8988T (cell line): ENCODE data around the gene MAT2A.
"Not testable (repeated sequence)": the region's sequence is repeated elsewhere in the genome, so short reads cannot be mapped to it uniquely, and the experiment has no call there.

Experiments
- DNase-seq: peaks from one replicate; pipeline ENCODE4 v3.0.0; 2011

Gene MAT2A

DNA sequence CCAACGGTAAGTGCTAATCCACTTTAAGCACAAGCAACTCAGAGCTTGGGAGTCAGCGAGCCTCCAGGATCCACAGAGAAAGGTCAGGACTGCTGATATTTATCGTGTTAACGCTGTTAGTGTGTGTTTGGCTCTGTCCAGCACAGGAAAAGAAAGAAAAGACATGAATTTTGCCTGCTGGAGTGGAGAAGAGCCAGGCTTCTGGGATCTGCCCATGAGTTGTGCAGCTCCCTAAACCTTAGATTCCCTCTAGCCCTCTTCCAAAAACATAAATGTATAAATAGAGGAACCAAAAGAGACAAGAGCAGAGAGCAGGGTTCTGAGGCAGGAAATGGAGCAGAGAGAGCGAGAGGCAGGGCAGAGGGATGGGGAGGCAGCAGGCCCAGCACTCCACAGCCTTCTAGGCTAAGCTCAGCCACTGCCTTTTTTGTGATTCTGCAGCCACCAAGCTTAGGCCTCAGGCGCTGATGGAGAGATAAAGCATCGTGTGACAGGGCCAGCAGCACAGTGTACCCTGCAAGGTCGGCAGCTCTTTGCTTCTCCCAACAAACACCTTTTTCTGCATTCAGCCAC is 14.5 kb upstream of the MAT2A start:
- DNase-seq: no peak

DNA sequence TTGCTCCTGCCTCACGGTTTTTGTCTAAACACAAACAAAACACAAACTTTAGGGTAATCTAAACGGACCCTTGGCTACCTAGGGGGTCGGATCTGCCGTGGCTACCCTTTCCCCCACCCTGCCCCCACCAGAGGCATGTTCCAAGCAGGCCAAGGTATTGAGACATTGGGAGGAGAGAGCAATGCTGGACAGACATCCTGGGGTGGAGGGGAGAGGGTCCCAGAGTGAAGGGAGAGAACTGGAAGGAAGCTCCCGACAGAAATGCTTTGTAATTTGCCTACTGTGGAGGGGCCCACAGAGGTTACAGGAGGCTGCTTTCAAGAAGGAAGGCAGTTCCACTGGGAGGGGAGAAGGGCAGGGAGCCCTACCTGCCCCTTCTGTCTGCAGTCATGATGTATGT is 13.9 kb upstream of the MAT2A start:
- DNase-seq: no peak

DNA sequence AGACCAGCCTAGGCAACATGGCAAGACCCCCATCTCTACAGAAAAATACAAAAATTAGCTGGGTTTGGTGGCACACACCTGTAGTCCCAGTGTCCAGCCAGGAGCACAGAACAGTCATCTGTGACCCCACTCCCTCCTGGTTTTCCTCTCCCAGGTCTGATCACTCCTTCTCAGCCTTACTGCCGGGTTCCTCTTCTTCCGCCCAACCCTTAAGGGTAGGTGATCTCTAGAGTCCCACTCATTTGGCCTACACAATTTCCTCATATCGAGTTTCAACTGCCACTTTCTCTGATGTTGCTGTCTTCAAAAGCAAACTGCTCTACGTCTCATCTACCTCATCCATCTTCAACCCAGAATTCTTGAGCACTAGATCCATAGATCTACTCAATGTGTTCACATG is 13.4 kb upstream of the MAT2A start:
- DNase-seq: no peak

DNA sequence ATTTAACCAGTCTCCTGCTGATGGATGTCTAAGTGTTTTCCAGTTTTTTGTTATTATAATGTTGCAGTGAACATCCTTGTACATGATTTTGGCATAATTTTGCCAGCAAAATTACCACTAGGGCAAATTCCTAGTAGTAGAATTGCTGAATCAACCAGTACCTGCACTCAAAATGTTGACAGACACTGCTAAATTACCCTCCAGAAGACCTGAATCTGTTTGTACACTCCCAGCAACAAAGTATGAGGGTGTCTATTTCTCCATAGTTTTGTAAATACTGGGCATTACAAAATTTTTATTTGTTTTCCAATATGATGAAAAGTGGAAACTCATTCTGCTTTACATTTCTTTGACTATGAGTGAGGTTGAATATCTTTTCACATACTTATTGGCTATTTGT is 11.2 kb upstream of the MAT2A start:
- DNase-seq: no peak

DNA sequence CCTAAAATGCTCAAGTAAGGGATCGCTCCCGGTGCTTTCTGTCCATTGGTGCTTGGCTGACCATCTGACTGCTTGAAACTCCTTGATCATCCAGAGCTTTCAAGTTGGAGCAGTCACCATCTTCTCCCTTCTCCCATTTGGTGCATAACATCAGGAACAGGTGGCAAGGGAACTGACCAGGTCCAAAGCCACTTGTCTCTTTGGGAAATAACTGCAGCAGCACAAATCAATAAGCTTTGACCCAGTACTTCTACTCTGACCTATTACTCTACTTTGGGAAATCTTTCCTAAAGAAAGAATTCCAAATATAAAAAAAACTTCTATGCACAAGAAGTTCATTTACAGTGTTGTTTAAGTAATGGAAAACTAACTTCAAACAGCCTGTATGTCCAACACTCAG is 10.6 kb upstream of the MAT2A start:
- no peak for DNase-seq

DNA sequence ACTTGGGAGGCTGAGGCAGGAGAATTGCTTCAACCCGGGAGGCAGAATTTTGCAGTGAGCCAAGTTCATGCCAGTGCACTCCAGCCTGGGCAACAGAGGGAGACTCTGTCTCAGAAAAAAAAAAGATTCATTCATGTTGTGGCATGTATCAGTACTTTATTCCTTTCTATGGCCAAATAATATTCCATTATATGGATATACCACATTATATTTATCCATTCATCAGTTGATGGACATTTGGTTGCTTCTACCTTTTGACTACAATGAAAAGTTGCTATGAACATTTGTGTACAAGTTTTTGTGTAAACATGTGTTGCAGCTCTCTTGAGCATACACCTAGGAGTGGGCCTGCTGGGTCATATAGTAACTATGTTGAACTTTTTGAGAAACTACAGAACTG is 9.2 kb upstream of the MAT2A start:
- DNase-seq: no peak

DNA sequence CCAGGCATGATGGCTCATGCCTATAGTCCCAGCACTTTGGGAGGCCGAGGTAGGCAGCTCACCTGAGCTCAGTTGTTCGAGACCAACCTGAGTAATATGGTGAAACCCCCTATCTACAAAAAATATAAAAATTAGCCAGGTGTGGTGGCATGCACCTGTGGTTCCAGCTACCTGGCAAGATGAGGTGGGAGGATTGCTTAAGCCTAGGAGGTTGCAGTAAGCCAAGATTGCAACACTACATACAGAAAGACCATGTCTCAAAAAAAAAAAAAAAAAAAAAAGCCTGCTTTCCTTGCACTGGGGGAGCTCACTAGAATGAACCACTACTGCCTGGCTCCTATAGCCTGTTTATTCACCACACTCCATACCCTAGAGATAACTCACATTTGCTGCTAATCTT is 7.4 kb upstream of the MAT2A start:
- no peak for DNase-seq

DNA sequence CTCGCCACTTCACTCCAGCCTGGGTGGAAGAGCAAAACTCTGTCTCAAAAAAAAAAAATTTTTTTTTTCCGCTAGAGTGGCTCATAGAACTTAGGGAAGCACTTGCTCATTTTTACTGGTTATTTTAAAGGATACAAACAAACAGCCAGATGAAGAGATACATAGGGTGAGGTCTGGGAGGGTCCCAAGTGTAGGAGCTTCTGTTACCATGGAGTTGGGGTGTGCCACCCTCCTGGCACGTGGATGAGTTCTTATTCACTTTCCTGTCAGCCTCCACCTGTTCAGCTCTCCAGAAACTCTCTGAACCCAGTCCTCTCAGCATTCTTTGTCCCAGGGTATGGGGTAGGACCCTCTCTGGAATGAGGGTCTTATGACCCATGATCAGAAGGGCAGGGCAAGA is 4.9 kb upstream of the MAT2A start:
- DNase-seq: no peak

DNA sequence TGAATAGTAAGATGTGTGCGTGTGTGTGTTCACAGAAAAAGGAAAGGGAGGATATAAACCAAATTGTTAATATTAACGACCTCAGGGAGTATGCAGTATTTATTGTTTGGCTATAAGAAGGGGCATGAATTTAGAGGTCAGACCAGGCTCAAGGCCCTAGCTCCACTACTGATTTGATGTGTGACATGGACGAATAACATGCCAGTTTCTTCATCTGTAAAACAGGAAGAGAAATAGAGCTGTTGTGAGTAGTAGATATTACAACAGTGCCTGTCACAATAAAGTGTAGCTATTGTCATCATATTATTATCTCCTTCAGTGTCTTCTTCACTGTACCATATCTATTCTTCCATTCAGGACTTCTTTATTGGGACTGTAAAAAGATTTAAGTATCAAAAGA is 4.1 kb upstream of the MAT2A start:
- DNase-seq: no peak

DNA sequence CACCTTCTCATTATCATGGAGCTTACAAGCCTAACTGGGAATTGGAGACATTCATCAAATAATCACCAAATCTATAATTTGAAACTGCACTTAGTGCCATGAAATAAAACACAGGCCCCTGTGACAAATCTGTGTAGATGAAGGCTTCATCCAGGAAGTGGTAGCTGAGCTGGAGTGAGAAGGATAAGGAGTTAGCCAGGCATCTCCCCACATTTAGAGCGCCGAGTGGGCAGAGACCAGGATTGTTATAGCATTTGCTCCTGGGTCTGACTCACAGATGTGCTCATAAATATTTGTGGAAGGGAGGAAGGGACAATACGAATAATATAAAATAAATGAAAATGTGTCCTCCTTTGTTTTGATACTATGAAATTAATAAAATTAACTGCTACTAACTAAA is 2.5 kb upstream of the MAT2A start:
- DNase-seq: no peak

DNA sequence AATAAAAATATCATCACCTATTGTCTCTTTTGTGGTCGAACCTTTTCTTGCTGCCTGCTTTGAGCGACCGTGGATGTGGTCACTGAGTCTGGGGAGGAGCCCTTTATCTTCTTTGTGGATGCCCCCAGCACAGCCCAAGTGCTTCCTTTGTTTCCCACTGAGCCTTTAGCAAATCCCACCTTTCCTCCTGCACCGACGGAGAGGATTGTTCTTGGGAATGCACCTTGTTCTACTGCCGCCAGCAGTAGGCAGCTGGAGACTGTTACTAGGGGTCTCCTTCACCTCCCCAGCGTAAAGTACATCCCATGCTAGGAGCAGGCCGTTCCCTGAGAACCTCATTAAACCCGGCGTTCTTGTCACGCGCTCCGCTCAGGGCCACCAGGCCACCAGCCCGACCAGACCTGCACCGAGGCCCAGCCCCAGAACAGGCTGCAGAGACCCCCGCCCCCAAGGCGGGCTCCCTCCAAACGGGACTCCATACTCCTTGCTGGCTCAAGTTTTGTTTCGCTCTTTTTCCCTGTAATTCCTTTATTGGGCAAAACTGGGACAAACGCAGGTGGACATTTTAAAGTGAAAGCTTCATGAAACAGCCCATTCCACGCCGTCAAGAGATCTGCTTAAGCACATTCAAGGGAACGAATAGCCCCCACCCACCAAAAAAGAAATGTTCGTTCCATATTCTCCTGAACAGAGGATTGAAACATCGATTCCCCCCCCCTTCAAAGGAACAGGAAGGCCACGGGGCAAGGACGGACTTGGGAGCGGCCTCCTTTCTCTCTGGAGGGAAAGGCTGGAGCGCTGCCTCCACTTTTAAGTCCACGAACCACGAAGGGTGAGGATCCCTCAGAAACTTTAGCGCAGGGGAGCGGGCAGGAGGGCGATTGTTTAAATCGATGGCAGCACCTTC is 1.1 kb upstream of the MAT2A start:
- no peak for DNase-seq

DNA sequence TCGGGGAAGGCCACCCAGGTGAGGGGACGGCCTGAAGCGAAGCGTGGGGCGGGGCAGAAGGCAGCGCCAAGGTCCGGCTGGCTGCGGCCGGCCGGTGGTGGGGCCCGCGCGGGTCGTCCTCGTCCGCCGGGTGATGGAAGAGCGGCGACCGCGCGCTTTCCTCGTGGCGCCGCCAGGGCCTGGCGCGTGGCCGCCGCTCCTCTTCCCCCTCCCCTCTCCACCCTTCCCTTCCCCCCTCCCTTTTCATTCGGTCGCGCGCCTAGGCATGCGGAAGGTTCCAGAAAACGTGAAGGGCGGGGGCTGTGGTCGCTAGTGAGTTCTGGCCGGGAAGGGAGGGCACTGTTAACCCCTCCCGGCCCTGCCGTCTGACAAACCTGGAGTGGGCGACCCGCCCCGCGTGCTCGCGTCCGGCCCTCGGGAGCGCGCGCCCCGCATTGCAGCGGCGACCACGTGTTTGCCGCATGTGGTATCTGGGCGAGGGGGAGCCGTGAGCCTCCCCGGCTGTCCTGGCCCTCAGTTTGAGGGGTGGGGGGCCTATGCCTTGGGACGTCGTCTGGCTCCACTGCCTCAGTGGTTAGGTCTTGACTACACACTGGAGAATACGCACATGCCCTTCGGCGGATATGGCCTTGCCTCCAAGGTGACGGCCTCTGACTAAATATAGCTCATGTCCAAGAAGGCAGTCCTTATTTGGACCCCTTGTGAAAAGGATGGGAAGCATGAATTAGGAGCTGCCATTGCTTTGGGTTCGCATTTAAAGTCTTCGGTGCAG is 579 bp downstream of the MAT2A start:
- DNase-seq: no peak

DNA sequence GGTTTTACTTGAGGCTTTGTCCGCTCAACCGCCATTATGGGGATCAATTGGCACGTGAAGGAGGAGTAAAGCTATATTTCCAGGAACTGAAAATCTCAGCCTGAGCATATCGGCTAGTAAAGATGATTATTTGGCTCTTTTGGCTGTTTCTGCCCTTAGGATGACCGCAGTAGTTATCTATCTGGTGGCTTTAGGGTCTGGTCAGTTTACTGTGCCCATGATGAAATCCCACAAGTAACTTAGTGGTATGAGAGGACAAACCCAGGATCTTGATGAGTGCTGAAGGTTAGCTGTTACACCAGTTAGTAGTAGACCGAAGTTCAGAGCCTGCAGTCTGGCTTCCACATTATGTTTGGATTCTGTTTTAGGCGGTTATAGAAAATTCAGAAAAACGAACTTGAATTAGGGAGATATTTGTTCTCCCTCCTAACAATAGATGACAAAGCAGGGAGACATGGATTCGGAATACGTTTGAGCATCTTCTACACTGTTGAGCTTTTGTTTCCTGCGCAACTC is 1.2 kb downstream of the MAT2A start:
- DNase-seq: no peak

DNA sequence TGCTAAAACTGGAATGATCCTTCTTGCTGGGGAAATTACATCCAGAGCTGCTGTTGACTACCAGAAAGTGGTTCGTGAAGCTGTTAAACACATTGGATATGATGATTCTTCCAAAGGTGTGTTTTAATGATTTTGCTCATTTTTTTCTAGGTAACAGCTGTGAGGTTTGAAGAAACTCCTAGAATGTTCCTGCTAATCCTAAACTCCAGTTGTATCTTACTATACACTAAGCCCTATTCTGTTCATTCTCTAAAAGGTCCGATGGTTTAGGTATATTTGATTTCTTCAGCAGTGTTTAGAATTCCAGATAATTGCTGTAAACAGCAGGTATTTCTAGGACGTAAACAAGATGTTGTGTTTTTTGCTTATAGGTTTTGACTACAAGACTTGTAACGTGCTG is 2.3 kb downstream of the MAT2A start:
- DNase-seq: no peak

DNA sequence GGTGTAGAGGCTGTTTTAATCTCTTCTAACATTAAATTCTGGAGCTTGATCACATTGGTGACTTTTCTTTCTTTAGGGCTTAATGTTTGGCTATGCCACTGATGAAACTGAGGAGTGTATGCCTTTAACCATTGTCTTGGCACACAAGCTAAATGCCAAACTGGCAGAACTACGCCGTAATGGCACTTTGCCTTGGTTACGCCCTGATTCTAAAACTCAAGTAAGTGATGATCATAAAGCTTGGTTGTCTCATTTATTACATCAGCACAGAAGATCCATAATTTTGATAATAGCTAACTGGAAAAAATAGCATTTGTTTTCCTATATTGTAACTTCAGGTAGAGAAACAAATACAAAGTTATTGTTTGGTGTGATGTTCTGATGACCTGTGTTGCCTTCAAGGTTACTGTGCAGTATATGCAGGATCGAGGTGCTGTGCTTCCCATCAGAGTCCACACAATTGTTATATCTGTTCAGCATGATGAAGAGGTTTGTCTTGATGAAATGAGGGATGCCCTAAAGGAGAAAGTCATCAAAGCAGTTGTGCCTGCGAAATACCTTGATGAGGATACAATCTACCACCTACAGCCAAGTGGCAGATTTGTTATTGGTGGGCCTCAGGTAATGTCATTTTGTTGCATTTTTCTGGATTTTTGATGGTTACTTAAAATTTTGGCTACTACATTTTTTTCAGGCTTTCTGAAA is 2.9 kb downstream of the MAT2A start:
- no peak for DNase-seq

DNA sequence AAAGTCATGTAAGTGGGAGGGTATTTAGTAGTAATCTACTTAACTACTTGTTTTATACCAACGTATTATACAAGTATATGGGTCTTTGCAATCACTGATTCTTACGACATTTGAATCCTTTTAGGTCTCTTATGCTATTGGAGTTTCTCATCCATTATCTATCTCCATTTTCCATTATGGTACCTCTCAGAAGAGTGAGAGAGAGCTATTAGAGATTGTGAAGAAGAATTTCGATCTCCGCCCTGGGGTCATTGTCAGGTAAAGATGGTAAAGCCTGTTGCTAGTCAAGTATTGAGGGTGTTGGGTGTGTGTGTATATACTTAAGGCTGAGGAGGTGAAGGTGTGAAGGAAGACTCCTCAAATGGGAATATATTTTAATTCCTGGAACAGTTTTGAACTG is 3.8 kb downstream of the MAT2A start:
- DNase-seq: no peak

DNA sequence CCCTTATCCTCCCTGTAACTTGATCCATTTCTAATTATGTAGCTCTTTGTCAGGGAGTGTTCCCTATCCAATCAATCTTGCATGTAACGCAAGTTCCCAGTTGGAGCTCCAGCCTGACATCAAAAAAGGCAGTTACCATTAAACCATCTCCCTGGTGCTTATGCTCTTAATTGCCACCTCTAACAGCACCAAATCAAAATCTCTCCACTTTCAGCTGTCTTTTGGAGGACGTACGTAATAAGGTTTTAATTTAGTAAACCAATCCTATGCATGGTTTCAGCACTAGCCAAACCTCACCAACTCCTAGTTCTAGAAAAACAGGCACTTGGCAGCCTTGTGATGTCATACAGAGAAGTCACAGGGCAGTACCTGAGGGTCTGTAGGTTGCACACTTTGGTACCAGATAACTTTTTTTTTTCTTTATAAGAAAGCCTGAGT is 5.3 kb downstream of the MAT2A start:
- not testable (repeated sequence) for DNase-seq

DNA sequence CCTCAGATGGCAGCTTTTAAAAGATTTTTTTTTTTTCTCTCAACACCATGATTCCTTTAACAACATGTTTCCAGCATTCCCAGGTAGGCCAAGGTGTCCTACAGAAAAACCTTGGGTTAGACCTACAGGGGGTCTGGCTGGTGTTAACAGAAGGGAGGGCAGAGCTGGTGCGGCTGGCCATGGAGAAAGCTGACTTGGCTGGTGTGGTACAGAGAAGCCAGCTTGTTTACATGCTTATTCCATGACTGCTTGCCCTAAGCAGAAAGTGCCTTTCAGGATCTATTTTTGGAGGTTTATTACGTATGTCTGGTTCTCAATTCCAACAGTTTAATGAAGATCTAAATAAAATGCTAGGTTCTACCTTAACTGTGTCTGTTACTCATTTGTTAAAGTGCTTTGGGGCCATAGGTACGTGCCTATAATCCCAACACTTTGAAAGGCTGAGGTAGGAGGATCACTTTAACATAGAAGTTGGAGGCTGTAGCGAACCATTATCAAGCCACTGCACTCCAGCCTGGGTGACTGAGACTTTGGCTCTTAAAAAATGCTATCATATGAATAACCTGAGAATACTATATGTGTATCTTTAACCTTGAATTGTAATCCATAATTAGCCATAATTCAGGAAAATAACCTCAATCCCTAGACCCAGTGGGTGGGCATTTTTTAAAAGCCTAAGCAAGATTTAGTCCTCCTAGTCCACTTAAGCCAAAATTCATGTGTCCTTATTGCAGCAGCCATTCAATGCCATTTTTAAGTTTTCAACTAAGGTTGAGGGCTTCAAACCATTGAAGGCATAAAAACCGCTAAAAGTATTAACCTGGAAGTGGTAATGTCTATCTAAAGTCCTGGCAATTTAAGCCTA is 6.2 kb downstream of the MAT2A start:
- DNase-seq: not testable (repeated sequence)

DNA sequence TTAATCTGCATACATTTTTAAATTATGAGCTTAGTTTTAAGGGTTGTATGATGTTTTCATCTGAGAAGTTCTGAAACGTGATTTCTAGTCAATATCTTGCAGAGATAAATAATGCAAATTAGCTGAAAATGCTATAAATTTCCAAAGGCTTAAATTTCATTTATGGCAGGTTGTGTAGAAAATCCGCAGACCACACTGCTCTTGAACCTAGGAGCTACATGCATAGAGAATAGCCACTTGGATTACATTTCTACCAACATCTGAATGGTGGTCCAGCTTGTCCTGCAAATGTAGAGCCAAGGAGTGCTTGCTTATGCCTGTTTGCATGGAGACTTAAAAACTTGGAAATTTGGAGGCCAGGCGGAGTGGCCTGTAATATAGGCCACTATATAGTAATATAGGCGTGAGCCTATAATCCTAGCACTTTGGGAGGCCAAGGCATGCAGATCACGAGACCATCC is 6.8 kb downstream of the MAT2A start:
- DNase-seq: no peak

DNA sequence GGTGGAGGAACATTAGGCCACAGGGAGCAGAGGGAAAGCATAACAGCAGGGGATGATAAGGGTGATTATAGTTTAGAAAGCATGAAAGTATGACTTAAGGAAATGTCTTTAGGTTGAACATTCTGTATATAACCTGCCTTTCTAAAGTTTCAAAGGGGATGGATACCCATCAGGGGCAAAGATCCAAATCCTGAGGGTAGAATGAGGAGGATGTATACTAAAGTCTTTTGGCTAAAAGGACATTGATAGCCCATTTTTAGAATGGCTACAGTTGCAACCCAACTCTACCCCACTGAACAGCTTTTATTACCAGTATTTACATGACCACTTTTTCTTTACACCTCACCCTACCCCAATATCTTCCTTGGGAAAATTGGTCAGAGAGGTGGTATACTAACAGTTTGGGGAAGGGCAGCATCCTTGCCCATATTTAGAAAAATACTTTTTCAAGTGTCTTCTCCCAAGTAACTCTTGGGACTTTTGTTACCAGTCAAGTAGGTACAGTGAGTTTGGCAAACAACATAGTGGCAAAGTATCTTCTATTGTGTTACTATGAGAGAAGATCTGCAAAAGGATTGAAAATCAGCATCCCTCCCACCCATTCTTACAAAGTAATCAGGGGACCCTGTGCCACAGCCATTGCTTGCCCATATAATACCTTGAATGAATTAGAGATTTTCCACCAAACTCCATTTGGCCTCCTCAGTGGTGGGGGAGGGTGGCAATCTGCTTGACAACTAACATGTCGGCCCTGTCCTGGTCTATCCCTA is 8.3 kb downstream of the MAT2A start:
- no peak for DNase-seq
